Ureter (tissue), 1 donor: Measurements from ENCODE around the gene HSP90AA1. TPM values are rescaled to one million over a fixed set of nuclear protein-coding genes. Genes with fewer than 3 reads are reported as not detected.
"Not testable (repeated sequence)": the region's sequence is repeated elsewhere in the genome, so short reads cannot be mapped to it uniquely, and the experiment has no call there.

Source experiments
- DNase-seq: peaks from one replicate; pipeline ENCODE4 v3.0.0-alpha.2; 2020; ENCODE audit warnings: low spot score
- total RNA-seq: library from RNA; stranded (reverse); gene quantifications from one replicate; pipeline ENCODE4 v1.2.4, GENCODE V29; 2023
- donor health status: DM: yes; HTN: yes; CAD: no.

HSP90AA1 gene
- 583 TPM for total RNA-seq

- DNase-seq: peak; percentile 97
Observed at GRCh38 chr14:102086972-102087761, at the start of gene HSP90AA1. Gene HSP90AA1, minus strand, starts transcription at chr14:102087044. Its CDS starts 666 bp downstream, at chr14:102086378.

- not testable (repeated sequence) for DNase-seq
Observed at GRCh38 chr14:102135456-102135855, 48.6 kb upstream of the HSP90AA1 start.

GRCh38 chr14:102134719-102135118 lies 47.9 kb upstream of the HSP90AA1 start:
- not testable (repeated sequence) for DNase-seq

DNA sequence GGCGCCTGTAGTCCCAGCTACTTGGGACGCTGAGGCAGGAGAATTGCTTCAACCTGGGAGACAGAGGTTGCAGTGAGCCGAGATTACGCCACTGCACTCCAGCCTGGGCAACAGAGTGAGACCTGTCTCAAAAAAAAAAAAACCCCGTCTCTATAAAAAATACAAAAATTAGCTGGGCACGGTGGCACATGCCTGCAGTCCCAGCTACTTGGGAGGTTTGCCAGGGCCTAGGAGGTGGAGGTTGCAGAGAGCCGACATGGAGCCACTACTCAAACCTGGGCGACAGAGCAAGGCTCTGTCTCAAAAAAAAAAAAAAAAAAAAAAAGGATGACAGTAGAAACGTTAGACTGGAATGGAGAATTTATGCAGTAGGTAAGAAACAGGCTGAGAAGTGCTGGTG lies 47.2 kb upstream of the HSP90AA1 start:
- DNase-seq: not testable (repeated sequence)

- DNase-seq: no peak
Observed at GRCh38 chr14:102131741-102132140, 44.9 kb upstream of the HSP90AA1 start.

DNA sequence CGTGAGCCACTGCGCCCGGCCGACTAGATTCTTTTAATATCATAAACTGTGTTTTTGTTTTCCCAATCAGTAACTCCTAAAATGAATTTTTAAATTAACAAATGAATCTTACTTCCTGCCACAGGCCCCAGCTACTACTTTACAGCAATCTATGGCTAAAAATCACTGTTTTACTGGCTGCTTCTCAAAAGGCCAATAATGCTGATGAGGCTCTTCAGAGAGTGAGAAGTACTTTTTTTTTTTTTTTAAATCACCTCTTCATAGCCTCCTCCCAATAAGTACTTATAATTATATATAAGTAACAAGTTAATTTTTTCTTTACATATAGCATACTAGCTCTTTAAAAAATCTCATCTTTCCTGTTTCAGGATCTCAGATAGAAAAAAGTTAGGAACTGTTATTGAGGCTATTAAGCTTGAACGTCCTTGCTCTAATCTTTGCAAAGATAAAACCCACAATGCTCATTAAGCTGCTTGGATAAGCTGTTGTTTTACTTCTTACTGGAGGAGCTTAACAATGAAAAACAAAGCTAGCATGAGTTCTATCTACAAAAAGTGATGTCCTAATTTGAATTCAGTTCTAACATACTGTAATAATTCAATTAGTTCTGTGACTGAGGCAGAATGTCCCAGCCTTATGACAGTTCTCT lies 40.1 kb upstream of the HSP90AA1 start:
- no peak for DNase-seq

DNA sequence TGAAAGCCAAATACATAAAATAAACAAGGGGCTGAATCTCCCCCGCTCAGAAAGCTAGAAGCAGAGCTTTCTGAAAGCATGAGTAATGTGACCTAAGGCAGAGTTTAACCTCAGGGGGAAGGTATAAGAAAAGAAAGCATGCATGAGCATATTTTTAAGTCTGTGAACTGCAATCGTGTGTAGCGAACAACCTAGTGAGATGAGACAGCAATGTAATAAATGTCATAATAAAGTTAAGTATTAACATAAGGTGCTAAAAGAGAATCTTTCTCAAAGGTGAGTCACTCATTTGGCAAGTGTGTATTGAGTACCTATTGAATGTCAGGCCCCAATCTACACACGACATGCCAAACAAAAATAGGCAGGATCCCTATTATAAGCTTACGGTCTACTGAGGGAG lies 38.7 kb upstream of the HSP90AA1 start:
- no peak for DNase-seq

DNA sequence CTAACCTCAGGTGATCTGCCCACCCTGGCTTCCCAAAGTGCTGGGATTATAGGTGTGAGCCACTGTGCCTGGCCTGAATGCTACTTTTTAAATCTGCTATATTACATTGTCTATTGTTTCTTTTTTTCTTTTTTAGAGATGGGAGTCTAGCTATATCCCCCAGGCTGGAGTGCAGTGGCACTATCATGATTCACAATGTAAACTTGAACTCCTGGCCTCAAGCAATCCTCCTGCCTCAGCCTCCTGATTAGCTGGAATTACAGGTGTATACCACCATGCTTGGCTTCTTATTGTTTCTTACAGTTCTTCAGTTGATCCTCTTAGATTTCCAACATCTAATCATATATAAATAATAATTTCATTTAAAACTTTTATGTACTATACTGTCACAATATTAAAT lies 37.6 kb upstream of the HSP90AA1 start:
- no peak for DNase-seq

DNA sequence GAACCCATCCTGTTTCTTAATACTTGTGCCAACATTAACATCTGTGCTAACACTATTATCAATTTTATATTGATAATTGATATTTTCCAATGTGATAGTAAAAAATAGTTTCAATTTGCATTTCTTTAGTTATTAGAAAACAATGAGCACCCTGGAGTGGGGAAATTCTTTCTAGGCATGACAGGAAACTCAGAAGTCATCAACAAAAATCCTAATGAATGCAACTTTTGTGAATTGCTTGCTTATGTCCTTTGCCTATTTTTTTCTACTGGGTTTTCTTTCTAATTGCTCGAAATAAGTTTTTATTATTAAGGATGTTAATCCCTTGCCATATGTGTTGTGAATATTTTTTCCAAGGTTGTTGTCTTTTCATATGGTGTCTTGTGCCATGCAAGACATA lies 34.7 kb upstream of the HSP90AA1 start:
- no peak for DNase-seq

- no peak for DNase-seq
Observed at GRCh38 chr14:102120888-102121287, 34.0 kb upstream of the HSP90AA1 start.

DNA sequence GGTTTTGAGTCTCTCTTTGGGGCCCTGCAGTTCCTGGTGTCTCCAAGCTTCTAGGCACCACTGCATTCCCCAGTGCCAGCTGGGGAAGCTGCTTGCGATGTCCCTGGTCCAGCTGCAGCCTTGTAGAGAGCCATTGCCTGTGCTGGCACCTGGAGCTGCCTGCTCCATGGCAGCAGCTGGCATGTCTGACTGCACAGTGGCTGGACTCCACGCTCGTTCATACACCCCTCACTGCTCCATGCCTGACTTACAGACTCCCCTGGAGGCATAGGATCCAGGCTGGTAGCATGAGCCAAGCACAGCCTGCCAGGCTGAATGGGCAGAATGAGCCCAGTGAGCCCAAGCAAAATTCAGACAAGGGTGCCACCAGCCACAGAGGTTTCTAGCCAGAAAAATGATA lies 31.0 kb upstream of the HSP90AA1 start:
- no peak for DNase-seq

DNA sequence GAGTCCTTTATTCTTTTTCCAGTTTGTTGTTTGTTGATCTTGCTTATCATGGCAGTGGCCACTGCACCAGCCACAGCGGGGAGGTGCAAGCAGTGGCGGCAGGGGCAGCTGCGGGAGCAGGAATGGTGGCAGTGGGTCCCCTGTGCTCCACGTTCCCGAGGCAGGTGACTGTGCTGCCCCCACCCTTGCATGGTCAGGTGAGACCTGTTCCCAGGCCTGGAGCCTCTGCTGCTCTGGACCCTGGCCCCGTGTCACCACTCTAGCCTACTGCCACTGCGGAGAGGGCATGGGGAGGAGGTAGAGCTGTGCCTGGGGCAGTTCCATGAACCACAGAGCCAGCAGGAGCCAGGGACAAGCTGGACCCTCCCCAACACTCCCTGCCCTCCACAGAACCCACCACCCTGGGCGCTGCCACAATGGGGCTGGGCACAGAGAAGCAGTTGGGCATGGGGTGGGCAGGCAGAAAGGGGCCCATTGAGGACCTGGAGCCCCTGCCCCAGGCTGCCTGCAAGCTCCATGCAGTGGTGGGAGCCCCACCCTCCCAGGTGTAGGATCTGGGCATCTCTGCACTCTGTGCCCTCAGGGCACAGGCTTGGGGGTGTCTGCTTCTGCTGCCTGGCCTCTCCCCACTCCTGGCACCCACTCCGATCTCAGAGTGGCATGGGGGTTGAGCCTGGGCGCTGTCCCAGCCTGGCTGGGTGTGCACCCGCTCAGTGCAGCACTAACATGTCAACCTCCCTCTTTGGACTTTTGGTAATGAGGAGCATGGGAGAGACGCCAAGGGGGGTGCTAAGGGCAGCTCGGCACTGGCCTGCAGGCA lies 29.7 kb upstream of the HSP90AA1 start:
- DNase-seq: no peak

DNA sequence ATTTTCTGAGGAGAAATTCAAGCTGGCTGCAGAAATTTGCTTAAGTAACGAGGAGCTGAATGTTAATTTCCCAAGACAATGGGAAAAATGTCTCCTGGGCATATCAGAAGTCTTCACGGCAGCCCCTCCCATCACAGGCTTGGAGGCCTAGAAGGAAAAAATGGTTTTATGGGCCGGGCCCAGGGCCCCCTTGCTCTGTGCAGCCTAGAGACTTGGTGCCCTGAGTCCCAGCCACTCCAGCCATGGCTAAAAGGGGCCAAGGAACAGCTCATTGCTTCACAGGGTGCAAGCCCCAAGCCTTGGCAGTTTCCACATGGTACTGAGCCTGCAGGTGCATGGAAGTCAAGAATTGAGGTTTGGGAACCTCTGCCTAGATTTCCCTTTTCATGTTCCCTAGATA lies 24.3 kb upstream of the HSP90AA1 start:
- DNase-seq: no peak

GRCh38 chr14:102109332-102109731 lies 22.5 kb upstream of the HSP90AA1 start:
- not testable (repeated sequence) for DNase-seq

- no peak for DNase-seq
Observed at GRCh38 chr14:102105369-102105768, 18.5 kb upstream of the HSP90AA1 start.

GRCh38 chr14:102103062-102103695 lies 16.3 kb upstream of the HSP90AA1 start:
- no peak for DNase-seq

GRCh38 chr14:102097441-102098135 lies 10.7 kb upstream of the HSP90AA1 start:
- peak; percentile 70 for DNase-seq

DNA sequence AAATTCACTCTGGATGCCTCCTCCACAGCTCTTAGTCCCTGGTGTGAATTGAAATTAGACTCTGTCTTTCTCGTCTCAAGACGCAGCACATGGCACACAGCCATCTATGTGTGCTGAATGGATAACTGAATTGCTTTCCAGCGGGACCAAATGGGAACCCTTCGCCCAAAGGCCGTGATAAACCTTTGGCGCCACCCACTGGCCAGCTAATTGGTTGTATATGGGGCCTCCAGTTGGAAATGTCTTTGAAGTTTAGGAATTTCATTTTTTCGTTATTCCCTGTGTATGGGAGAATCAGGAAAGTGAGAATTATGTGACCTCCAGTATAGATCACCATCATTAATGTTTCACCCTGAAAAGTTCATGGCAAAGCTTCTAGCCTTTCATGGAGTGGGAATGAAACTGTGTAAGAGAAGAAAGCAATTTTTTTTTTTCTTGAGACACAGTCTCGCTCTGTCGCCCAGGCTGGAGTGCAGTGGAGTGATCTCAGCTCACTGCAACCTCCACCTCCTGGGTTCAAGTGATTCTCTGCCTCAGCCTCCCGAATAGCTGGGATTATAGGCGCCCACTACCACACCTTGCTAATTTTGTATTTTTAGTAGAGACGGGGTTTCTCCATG lies 9.8 kb upstream of the HSP90AA1 start:
- peak; percentile 85 for DNase-seq

DNA sequence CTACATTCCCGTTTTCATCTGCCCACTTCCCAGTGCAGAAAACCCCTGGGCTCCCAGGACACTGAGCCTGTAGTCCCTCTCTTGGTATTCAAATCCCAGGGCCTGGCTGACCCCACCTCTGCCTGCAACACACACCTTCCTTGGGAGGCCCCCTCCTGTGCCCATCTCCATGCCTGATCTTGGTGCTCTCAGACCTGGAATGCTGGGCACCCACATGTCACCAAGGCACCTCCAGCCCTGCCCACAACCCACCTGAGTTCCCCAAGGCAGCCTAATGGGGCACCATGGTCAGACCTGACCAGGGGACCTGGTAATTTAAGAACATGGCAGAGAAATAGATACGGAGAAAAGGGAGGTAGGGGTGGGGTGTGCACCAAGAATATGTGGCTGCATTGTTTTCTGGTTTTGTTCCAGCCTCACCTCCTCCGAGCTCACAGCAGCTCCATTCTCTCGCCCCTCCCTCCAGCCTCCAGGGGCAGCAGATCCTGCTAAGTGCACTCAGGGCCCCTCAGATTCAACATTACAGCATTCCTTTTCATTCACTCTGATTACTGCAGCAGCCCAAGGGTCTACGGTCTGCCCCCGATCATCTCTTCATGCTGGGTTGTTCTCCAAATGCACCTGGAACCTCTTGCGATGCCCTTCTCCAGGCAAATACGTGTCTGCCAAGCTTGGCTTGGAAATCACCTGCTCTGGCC lies 9.2 kb upstream of the HSP90AA1 start:
- no peak for DNase-seq

- no peak for DNase-seq
Observed at GRCh38 chr14:102095231-102095870, 8.5 kb upstream of the HSP90AA1 start.
